SK-MEL-5 (cell line): ENCODE data around the gene RSPH3. TPM values are rescaled to one million over a fixed set of nuclear protein-coding genes. Genes with fewer than 3 reads are reported as not detected.
"Not testable (repeated sequence)": the region's sequence is repeated elsewhere in the genome, so short reads cannot be mapped to it uniquely, and the experiment has no call there.

Experiments
- DNase-seq: peaks from one replicate; pipeline ENCODE4 v3.0.0-alpha.2; 2016; ENCODE audit warnings: low read depth, low spot score
- in situ Hi-C: cut with HindIII; loops from 2 replicates; pipeline ENCODE4 v1.10.0; 2016; ENCODE audit warnings: low sequenced_read_pairs, high pct_unique_total_duplicates, low pct_unique_long_range_greater_than_20kb
- total RNA-seq: library from RNA; depleted of rRNA; stranded (reverse); fragments of >200 nt; shearing (Covaris generic); gene quantifications from 2 replicates; pipeline ENCODE4 v1.2.3, GENCODE V29; 2014

RSPH3 gene
- total RNA-seq, 1 experiment from 2014 or later: 1.8 TPM

- no peak for DNase-seq
- in situ Hi-C loops: no loop called here
These were observed 33.4 kb upstream of the RSPH3 start for GRCh38 chr6:159033160-159034049.

GRCh38 chr6:159031846-159032245, 31.8 kb upstream of the RSPH3 start:
- in situ Hi-C loops: no loop called here
- no peak for DNase-seq

- DNase-seq: no peak
- in situ Hi-C loops: no loop called here
These were observed 30.2 kb upstream of the RSPH3 start for GRCh38 chr6:159030168-159030567.

- DNase-seq, in situ Hi-C loops: not testable (repeated sequence)
These were observed 25.2 kb upstream of the RSPH3 start for GRCh38 chr6:159025224-159025623.

DNA sequence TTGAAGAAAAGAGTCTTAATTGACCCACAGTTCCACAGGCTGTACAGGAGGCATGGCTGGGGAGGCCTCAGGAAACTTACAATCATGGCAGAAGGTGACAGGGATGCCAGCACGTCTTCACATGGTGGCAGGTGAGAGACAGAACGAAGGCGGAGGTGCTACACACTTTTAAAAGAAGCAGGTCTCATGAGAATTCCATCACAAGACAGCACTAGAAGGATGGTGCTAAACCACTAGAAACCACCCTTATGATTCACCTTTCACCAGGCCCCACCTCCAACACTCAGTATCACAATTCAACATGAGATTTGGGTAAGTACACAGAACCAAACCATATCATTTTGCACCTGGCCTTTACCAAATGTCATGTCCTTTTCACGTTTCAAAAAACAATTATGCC, 23.9 kb upstream of the RSPH3 start:
- in situ Hi-C loops: no loop called here
- no peak for DNase-seq

- in situ Hi-C loops: no loop called here
- no peak for DNase-seq
These were observed 20.0 kb upstream of the RSPH3 start for GRCh38 chr6:159020011-159020410.

DNA sequence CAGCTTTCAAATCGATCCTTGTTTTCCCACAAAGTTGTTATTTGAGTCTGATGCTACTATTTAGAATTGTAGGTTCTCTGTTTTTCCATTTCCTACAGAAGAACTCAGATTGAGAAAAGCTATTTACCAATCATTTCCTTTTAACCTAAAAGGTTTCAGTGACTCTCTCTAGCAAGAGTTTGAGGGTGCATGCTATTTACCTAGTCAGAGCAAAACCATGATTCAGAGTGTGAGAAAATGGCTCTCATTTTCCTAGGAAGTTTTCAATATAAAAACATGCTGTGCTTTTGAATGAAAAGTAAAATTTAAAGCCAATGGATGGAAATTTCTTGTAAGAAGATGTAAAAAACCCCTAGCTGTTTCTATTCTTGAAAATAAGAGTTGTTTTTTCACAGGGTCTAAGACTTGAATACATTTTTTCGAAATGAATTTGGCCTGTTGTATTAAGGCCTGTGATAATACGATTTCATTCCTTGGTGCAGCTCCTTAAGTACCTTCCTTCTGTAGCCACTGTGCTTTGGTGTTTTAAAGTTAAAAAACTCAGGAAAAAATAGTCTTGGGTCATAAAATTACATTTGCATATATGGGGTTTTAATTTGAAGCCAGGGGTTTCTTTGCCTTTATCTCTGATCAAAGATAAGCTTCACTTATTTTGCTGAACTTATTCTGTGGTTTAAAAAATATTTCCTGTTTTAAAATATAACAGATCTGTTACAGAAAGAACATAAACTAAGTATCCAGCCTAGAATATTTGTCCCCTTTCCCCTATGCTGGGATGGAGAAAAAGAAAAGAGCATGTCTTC, 18.0 kb upstream of the RSPH3 start:
- in situ Hi-C loops: no loop called here
- DNase-seq: no peak

- in situ Hi-C loops: no loop called here
These were observed 14.4 kb upstream of the RSPH3 start for GRCh38 chr6:159014406-159014805.

GRCh38 chr6:159013229-159013628, 13.2 kb upstream of the RSPH3 start:
- DNase-seq: no peak
- in situ Hi-C loops: no loop called here

More at GRCh38 chr6:159014406-159014805, 14.4 kb upstream of the RSPH3 start:
- DNase-seq: no peak

DNA sequence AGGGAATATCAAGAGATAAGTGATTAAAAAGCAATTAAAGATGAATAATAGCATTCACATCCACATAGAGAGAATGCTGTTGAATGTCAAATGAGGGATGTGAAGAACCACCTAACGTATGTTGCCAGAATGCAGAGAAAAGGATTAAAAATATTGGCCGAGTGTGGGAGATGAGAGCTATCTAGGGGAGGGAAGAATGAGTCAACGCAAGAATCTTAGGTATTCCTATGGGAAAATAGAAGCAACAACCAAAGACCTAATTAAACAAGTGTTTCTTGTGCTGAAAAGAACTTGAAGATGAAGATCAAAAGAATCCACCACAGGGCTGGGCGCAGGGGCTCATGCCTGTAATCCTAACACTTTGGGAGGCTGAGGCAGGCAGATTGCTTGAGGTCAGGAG, 12.2 kb upstream of the RSPH3 start:
- DNase-seq: no peak
- in situ Hi-C loops: no loop called here

DNA sequence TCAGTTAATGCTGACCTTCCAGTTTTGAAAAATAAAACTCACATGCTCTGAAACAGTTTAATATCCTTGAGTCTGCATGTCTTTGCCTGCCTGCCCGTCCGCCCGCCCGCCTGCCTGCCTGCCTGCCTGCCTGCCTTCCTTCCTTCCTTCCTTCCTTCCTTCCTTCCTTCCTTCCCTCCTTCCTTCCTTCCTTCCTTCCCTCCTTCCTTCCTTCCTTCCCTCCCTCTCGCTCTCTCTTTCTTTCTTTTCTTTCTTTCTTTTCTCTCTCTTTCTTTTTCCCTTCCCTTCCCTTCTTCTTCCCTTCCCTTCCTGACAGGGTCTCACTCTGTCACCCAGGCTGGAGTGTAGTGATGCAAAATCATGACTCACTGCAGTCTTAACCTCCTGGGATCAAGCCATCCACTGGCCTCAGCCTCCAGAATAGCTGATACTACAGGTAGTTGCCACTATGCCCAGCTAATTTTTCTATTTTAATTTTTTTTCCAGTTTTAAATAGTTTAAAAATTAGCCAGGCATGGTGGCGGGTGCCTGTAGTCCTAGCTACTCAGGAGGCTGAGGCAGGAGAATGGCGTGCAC, 10.1 kb upstream of the RSPH3 start:
- DNase-seq, in situ Hi-C loops: not testable (repeated sequence)

DNA sequence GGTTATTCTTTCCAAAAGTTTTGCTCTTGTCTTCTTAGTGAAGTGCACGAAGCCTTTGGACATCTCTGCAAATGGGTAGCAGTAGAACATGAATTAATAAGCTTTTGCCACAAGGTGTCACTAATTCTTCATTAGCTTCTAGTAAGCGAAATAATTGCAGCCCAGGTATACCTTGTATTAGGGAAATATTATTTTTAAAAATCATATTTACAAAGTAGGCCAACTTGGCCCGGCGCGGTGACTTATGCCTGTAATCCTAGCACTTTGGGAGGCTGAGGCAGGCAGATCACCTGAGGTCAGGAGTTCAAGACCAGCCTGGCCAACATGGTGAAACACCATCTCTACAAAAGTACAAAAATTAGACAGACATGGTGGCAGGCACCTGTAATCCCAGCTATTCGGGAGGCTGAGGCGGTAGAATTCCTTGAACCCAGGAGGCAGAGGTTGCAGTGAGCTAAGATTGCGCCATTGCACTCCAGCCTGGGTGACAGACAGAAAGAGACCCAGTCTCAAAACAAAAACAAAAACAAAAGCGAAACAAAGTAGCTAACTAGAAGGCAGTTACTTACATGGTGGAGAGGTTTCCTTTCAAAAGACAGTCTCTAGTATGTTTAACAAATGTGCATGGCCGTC, 8.8 kb upstream of the RSPH3 start:
- in situ Hi-C loops: no loop called here
- DNase-seq: peak; percentile 53

- in situ Hi-C loops: no loop called here
- DNase-seq: no peak
These were observed 7.5 kb upstream of the RSPH3 start for GRCh38 chr6:159007510-159007909.

DNA sequence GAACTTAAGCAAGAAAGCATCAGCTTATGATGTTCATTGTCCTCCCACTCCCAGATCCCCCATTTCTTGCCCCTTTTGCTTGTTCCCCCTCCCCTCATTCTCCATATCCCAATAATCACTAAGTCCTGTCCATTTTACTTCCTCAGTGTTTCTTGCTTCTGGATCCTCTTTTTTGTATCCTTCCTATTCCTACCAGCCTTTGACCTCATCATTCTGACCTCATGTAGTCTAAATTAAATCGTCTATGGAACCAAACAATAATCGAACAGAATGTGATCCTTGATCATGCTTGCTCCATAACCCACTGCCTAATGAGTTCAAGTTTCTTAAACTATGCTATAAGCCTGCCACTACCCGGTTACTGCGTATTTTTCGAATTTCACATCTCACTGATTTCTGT, 5.4 kb upstream of the RSPH3 start:
- in situ Hi-C loops: no loop called here
- no peak for DNase-seq

DNA sequence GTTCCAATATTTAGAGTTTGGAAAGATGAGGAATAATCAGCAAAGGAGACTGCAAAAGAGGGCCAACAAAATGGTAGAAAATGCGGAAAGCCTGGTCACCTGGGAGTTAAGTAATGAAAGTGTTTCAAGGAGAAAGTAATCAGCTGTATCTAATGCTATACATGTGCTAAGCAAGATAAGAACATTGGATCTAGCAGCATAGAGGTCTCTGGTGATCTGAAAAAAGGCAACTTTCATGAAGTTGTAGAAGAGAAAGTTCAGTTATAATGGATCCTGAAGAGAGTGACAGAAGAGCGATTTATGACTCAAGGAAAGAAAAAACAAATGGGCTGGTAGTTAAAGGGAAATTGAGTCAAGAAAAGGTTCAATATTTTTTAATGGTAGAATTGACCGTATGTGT, 4.6 kb upstream of the RSPH3 start:
- DNase-seq: no peak
- in situ Hi-C loops: no loop called here

- DNase-seq: no peak
- in situ Hi-C loops: no loop called here
These were observed 2.6 kb upstream of the RSPH3 start for GRCh38 chr6:159002432-159003155.

DNA sequence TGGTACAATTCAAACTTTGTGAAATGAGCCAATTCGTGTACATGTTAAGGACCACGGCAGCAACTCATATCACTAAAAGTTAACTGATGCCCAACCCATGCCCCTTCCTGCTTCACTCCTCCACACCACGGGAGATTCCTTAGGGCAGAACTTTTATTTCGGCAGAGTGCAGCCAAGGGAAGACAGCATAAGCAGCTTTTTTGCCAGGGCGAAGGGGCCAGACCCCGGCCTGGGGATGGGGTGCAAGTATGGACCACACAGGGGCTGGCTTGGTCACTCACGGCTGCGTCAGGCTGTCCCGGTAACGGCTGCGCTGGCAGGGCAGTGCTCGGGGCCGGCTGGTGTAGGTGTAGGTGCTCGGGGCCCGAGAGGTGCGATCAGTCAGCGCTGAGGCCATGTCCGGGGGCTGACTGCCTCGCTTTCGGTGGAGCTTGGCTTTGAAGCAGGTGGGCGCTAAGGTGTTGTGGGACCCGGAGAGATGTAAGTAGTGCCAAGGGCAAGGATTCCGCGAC, 792 bp downstream of the RSPH3 start:
- peak; percentile 3 for DNase-seq

More for the DNA sequence above, 792 bp downstream of the RSPH3 start:
- in situ Hi-C loops: no loop called here
